Measurements from ENCODE around the gene ERBB4. TPM values are rescaled to one million over a fixed set of nuclear protein-coding genes. Genes with fewer than 3 reads are reported as not detected.

Gene ERBB4
- total and polyA plus RNA-seq, 2 of the 8 experiments (the other 6 are each of a cell fraction or from before 2014, with no cell fraction given): 0.34 to 1.3 TPM

DNA sequence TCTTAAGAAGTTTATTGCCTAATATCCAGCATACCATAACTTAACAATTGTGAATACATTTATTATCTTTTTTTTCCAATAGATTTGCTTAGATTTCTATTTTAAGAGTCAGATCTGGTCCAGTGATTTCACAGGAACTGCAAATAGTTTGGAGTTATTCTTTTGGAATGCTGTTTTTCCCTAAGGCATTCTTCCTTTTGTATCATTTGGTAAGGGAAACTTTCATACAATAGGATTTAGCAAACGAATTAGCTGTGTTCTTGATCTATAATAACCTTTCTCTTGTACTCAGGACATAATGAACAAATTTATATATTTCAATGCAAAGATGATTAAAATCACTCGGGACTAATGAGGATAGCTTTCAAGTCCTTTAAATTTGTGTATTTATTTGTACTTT is 201.6 kb downstream of the ERBB4 start (continued):
- TF ChIP-seq FOSL1 (IDR thresholded peaks at IDR 0.05; ENCODE audit: insufficient read depth, low read depth, low read length): no peak
